22Rv1 (cell line): ENCODE measurements around the gene CT47A1.
A peak's percentile ranks its signal among the peaks of the same experiment; 100 is the strongest.
"Not testable (repeated sequence)": the region's sequence is repeated elsewhere in the genome, so short reads cannot be mapped to it uniquely, and the experiment has no call there.

Source experiments
- H3K27ac ChIP-seq: fragments of 450-650 bp; 2 replicates; pipeline ENCODE4 v1.5.1; 2017
- CTCF ChIP-seq: fragments of 450-650 bp; IDR thresholded peaks from 2 replicates; pipeline ENCODE4 v1.5.1; 2017; ENCODE audit warnings: mild to moderate bottlenecking
- ZFX ChIP-seq: fragments of 450-650 bp; IDR thresholded peaks from 2 replicates; pipeline ENCODE4 v1.6.1; 2017; ENCODE audit warnings: antibody characterized with exemption, borderline replicate concordance

CT47A1 gene

GRCh38 chrX:121009764-121010163, 24.2 kb upstream of the CT47A1 start:
- no peak overlapping the region for H3K27ac ChIP-seq
- TF ChIP-seq CTCF (no peak), ZFX (no peak)

DNA sequence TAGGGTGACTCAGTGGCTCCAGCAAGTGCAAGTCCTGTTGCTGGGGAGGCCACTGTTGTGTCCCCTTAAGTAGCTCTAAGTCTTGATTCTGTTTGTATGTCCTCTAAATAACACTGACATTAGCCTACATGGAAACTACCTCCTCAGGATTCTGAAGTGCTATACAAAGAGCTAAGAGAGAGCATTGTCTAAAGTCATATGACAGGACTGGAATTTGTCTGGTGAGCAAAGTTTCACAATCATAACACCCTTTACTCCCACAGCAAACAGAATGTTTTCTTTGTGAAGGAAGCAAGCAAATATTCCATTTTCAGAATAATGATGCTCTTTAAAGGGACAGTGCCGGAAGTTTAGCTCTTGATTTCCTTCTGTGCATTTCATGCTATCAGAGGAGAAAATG, 23.4 kb upstream of the CT47A1 start:
- TF ChIP-seq ZFX = no peak
- no peak for TF ChIP-seq CTCF
- no peak overlapping the region for H3K27ac ChIP-seq

DNA sequence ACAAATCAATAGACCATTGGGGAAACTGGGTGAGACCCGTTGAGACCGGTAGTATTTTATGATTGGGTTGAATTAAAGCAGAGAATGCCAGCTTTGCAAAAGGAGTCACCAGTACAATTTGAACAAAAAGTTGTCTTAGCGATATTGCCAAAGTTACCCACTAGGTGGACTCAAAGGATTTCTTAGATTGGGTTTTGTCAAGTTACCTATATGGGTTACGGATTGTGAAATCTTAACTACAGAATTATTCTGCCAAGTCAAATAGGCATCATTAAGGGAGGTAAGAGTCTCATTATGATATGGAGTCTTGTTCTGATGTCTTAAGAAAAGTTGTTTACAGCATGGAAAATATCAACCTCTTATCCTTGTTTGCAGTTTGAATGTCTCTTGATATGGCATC, 15.0 kb upstream of the CT47A1 start:
- H3K27ac ChIP-seq = no peak overlapping the region
- TF ChIP-seq CTCF (peak; percentile 40), ZFX (no peak)

- H3K27ac ChIP-seq = no peak overlapping the region
- TF ChIP-seq ZFX (no peak), CTCF (no peak)
These were observed 13.9 kb upstream of the CT47A1 start for GRCh38 chrX:120999413-120999812.

DNA sequence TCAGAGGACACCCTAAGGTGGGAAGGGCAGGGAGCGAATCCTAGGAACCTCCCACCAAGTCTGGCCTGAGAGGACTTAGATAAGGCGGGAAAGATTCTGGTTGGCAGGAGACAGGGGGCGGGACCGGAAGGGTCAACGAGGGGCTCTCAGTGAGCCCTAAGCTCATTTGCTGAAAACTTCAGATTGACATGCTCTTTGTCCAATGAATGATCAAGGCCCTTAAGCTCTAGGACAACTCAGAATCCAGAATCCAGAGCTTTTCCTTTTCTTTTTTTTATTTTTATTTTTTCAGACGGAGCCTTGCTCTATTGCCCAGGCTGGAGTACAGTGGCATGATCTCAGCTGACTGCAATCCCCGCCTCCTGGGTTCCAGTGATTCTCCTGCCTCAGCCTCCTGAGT, 29.1 kb downstream of the CT47A1 start, which contains the start of gene CT47A7:
CT47A7 (minus strand) TSS at position 101 of the 400 bp plus-strand sequence. CDS start 255 bp downstream, outside the sequence.
- H3K27ac ChIP-seq = not testable (repeated sequence)
